KG1 (cell line): ENCODE results near the gene ATP5ME.
"Not testable (repeated sequence)": the region's sequence is repeated elsewhere in the genome, so short reads cannot be mapped to it uniquely, and the experiment has no call there.

Experiments
- DNase-seq: peaks from one replicate; lab custom pipeline; 2025; lab: John Stamatoyannopoulos, UW

The ATP5ME gene

DNA sequence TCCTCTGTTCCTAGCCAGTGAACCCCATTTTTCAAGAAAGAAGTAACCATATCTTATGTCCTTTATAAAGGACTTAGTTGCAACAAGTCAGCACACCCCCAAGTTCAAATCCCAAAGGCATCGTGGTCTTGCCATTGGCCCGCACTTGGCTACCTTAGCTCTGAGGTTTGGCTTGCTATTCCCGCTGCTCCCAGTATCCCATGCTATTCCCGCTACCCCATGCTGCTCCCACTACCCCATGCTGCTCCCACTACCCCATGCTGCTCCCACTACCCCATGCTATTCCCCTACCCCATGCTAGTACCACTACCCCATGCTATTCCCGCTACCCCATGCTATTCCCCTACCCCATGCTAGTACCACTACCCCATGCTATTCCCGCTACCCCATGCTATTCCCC, 5.9 kb downstream of the ATP5ME start:
- DNase-seq = not testable (repeated sequence)

DNA sequence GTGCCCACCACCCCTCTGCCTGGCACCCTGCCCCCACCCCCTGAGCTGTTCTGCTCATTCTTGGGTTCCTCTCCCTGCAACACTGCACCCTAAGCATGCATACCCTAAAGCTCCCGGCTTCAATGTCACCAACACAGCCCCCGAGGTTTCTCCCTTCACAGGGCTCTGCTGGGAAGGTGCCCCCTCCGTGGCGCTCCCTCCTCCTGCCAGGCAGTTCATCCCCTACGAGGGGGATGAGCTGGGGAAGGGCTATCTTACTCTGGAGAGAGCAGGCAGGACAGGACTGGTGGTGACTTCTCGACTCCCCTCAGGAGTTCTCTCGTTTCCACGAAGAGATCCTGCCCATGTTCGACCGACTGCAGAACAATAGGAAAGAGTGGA, 6.5 kb downstream of the ATP5ME start:
- DNase-seq = no peak

DNA sequence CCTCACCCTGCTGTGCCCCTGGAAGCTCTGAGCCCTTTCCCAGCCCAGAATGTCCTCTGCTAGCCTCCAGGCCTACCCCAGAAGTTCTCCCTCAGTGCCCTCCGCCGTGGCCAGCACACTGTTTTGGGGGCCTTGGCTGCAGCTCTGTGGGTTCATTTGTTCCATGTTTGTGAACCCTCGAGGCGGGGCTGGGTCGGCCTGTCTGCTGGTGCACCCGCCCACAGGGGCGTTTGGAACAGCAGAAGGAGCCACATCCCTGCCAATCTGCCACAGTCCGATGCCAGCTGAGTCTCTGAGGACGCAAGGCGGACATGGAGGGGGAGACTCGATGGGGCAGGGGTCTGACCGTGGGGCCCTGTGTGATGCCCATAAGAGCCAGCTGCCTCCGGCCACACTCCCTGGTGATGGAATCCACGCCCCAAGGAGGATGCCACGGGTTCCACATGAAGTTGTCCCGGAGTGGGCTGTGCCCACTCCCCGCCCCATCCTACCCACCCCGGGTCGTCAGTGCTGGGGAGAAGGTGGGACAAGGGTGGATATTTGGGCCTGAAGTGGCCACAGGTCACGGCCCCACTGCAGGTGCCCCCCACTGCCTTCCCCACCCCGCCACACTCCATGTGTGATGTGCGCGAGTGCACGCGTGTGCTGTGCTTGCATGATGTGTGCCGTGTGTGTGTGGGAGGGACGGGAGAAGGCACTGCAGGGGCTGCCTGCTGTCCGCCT, 7.1 kb downstream of the ATP5ME start:
- no peak for DNase-seq

DNA sequence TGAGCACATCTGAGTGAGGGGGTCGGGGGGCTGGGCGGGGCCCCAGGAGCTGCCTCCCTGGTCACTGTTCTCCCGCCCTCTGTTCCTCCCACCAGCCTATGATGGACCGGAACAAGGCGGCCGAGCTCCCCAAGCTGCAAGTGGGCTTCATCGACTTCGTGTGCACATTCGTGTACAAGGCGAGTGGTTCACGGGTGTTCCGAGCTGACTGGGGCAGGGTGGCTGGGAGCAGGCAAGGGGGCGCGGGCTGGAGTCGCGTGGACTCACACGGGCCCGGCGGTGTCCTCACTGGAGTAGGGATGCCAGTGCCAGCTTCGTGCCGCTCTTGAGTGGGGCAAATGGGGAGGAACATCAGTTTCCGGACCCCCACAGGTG, 7.7 kb downstream of the ATP5ME start:
- no peak for DNase-seq

DNA sequence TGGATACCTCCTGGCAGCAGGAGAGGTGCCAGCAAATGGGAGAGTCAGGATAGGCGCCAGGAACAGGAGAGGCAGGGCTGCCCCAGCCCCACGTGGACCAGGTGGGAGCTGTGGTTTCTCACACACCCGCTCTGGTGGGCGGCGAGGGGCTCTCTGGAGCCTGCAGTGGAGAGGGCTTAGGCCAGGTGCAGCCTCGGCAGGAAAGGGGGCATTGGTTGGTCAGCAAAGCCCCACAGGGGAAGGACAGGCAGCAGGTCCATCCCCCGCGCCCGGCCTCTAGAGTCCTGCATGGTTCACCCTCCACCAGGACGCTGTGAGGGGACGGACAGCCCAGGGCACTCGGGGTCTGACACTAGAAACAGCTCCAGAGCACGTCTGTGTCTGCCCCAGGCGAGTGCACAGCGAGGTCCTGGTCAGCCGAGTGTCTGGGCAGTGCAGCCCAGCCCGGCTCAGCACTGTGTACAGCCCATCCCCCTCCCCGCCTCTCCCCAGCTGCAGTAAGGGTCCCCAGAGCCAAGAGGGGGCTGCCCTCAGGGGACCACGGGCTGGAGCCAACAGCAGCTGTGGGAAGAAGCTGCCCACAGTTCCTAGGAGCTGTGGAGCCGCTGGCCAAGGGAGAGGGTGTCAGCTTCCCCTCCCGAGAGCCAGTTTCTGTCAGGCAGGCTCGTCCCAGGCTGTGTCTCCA, 8.2 kb downstream of the ATP5ME start:
- no peak for DNase-seq

DNA sequence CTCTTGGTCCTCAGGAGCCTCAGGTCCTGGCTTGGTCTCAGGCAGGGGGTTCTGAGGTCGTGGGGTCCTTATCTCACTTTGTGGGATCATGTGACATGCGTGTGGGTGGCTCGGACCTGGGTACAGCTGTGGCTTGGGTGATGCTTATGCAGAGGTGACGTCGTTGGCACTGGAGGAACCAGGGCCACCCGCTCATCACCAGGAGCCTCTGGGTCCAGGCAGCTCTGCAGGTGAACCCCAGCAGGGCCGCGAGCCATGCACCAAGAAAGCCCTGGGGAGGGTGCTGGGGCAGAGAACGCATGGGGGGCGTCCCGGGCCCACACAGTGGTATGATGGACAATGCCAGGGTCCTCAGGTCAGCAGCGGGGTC, 8.7 kb downstream of the ATP5ME start:
- no peak for DNase-seq

DNA sequence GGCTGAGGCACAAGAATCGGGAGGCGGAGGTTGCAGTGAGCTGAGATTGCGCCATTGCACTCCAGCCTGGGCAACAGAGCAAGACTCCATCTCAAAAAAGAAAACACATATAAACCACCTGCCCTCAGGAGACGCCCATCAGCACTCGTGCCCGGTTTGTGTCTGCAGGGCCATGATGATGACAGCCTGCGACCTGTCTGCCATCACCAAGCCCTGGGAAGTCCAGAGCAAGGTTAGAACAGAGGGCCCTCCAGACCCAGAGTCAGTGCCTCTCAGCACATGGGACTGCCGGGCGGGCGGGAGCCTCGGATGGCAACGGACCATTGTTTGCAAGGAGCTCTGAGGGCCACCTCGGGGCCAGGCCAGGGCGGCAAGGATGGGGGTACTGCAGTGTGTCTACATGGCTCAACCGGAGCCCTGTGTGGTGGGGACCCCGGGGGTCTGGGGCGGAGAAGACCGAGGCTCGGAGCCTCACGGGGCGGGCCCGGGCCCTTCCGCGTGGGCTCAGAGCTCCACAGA, 9.3 kb downstream of the ATP5ME start:
- DNase-seq = no peak

DNA sequence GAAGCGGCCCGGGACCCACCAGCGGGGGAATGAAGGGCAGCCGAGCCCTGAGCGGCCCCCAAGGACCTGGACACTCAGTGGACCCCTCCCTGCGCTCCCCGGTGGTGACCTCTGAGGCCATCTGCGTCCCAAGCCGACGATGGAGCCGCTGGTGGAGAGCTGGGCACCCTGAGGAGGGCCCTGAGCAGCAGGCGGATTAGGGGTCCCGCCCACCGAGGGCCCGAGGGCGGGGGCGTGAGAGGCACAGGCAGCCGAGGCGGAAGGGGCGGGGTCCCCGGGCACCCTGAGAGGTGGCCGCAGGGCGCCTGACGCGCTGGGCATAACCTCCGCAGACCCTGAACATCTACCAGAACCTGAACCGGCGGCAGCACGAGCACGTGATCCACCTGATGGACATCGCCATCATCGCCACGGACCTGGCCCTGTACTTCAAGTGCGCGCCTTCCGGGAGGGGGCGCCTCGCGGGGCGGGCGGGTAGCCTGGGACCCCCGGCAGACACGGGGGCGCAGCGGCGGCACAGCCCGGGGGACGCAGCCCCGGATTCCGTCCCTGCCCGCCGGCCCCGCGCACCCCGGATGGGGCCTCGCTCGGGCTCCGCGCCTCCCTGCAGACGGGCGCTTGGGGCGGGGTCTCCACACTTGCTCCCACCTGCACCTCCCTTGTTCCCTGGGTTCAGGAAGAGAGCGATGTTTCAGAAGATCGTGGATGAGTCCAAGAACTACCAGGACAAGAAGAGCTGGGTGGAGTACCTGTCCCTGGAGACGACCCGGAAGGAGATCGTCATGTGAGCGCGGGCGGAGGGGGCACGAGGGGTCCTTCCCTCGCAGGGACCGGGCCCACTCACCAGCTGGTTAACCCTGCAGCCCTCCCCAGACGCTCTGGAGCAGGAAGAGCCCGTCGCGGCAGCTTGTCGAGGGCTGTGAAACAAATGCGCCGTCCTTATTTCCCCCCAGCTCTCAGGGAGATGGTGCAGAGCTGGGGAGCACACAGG, 10.3 kb downstream of the ATP5ME start:
- DNase-seq = peak; percentile 46

DNA sequence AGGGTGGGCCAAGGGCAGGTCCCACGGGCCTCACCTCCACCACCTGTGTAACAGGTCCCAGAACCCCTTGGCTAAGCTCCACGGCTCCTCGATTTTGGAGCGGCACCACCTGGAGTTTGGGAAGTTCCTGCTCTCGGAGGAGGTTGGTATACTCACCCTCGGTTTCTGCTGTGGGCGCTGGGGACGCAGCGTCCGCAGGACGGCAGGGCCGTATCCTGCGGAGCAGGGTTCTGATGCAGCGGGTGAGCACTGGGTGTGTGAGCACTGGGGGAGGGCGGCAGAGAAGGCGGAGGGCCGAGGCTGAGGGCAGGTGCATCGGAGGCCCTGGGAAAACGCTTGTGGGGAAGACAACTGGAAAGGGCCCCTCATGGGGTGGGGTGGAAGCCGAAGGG, 11.0 kb downstream of the ATP5ME start:
- no peak for DNase-seq

DNA sequence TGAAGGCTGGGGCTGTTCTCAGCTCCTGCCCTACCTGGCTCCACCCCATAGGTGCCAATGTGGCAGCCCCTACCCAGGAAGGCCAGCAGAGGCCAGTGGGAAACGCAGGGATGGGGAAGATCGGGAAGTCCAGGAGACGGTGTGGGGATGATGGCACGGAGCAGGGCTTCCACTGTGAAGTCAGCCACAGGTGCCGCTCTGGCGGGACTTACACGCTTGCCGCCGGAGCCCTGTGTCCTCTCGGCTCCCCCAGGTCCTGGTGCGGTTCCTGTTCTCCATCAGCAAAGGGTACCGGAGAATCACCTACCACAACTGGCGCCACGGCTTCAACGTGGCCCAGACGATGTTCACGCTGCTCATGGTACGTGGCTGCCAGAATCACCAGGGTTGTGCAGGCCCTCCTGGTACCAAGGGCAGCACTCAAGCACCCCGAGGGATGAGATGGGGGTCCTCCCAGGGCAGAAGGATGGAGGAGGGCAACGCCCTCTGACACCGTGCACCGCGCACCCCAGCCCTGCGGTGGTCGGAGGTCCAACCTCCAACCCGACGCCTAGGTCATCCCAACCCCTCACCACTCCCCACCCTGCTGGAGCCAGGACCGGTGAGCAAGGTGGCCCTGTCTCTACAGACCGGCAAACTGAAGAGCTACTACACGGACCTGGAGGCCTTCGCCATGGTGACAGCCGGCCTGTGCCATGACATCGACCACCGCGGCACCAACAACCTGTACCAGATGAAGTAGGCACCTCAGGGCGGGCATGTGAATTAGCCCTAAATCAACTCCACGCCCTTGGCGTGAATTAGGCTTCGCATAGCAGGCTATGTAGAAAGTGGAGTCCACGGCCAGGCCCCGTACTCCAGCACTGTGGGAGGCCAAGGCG, 12.0 kb downstream of the ATP5ME start:
- DNase-seq = no peak

DNA sequence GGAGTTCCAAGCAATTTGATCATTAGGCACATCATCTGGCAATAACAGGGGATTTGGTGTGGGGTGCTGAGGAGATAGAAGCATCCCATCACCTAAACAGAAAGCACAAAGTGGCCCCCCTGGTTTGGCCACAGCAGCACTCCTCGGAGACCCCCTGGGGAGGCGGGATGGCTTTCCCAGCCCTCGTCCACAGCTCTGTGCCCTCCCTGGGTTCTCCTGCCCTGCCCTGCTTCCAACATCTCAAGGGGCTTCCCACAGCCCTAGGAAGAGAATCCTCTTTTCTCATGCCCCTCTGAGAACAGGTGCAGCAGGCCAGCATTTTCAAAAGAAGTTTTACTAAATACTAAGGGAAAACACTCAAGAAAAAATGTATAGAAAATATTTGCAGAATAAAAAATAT, 12.8 kb downstream of the ATP5ME start:
- no peak for DNase-seq

DNA sequence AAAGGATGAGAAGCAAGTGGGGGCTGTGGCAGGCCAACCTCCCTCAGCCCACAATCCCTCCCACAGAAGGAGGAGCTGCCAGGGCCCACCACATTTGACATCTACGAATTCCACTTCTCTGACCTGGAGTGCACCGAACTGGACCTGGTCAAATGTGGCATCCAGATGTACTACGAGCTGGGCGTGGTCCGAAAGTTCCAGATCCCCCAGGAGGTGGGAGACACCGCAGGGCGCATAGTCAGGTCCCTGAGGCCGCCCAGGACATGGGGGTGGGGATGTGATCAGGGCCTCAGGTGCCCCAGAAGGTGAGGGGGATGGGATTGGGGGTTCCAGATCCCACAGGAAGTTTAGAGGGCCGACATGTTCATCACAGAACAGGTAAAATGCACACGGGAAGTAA, 13.7 kb downstream of the ATP5ME start:
- no peak for DNase-seq

DNA sequence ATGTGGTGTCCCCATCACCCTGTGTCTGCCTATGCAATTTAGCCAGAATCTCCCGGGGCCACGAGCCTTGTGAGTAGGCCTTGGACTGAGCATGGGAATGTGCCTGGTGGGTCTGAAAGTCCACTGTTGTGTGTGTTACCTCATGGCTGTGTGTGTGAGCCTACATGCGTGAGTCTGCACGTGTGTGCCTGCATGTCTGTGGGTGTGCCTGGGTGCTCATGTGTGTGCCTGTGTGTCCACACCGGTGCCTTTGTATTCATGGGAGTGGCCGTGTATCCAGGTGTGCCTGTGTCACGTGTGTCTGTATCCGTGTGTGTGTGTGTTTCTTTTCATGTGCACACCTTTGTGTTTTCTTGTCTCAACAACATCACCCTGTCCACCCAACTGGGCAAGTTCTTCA, 14.2 kb downstream of the ATP5ME start:
- DNase-seq = no peak

DNA sequence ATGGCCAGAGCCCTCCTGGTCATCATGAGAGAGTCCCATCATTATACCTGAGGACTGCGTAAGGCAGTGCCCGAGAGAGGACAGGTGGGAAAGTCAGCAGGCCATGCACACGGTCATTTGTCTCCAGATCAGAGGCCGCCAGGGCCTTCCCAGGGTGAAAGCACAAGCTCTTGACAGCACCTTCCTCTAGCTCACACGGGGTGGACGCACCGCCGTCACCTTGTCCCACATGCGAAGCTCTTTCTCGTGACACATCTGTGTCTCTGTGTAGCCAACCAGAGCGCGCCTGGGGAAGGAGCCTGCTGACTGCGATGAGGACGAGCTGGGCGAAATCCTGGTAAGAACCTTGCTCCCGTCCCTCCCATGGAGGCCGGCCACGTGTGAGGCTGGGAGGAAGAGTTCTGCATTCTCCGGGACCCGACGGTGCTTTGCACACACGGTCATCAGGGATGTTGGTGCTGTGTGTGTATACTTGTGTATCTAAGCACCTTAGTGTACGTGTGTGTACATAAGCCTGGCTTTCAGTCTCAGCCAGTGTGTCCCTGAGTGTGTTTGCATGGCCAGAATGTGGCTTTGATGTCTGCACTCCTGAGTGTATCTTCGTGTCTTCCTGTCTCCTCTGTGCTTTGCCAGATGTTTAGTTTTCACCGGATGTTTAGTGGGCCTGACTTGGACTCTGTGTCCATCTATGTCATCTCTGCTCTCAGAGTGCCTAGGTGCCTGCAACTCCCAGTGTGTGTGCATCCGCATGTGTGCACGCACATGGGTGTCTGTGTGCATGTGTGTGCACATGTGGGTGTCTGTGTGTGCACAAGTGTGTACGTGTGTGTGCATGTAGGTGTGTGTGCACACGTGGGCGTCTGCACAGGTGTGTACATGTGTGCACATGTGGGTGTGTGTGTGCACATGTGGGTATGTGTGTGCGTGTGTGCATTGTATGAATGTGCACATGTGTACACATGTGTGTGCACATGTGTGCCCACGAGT, 15.1 kb downstream of the ATP5ME start:
- DNase-seq = no peak

DNA sequence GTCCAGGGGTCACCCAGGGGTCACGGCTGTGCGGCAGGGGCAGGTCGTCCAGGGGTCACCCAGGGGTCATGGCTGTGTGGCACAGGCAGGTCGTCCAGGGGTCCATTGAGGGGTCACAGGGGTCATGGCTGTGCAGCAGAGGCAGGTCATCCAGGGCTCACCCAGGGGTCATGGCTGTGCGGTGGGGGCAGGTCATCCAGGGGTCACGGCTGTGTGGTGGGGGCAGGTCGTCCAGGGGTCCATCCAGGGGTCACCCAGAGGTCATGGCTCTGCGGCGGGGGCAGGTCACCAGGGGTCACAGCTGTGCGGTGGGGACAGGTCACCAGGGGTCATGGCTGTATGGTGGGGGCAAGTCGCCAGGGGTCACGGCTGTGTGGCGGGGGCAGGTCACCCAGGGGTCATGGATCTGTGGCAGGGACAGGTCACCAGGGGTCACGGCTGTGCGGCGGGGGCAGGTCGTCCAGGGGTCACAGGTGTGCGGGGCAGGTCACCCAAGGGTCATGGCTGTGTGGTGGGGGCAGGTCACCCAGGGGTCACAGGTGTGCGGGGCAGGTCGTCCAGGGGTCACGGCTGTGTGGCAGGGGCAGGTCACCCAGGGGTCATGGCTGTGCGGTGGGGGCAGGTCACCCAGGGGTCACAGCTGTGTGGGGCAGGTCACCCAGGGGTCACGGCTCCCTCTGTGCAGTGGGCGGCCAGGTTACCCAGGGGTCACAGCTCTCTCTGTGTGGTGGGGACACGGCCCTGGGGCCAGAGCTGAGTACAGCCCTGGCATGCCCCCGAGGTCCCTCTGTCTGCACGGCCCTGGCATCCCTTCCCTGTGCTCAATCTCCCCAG, 16.0 kb downstream of the ATP5ME start:
- DNase-seq = no peak

DNA sequence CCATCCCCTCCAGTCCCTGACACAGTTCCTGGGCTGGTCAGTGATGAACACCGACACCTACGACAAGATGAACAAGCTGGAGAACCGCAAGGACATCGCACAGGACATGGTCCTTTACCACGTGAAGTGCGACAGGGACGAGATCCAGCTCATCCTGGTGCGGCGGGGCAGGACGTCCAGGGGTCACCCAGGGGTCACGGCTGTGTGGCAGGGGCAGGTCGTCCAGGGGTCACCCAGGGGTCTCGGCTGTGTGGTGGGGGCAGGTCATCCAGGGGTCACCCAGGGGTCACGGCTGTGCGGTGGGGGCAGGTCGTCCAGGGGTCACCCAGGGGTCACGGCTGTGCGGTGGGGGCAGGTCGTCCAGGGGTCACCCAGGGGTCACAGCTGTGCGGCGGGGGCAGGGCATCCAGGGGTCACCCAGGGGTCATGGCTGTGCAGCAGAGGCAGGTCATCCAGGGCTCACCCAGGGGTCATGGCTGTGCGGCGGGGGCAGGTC, 16.7 kb downstream of the ATP5ME start:
- DNase-seq = no peak

DNA sequence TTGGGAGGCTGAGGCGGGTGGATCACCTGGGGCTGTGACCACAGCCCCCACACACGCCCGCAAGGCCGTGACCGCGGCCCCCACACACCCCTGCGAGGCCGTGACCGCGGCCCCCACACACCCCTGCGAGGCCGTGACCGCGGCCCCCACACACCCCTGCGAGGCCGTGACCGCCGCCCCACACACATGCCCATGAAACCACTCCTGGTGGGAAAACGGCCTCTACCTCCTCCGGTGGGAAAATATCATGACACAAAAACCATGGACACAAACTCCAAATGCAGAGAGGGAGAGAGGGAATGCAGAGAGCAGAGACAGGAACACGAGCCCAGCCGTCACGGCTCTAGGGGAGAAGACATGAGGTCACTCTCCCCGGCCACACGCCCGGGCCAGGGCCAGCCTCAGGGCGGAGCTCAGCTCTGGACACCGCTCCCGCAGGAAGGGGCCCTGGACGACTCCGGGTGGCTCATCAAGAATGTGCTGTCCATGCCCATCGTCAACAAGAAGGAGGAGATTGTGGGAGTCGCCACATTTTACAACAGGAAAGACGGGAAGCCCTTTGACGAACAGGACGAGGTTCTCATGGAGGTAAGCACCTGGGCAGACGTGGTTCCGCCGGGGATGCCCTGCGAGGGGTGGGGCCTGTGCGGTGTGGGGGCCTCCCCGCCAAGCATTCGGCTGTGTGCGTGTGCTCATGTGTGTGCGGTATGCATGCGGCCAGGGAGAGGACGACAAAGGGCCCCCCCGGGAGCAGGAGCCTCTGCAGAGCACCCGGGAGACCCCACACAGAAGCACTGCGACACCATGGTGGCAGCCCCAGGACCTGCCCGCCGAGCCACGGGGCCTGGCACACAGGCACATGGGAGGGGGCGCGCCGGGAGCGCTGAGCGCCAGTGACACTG, 17.4 kb downstream of the ATP5ME start:
- DNase-seq = no peak

DNA sequence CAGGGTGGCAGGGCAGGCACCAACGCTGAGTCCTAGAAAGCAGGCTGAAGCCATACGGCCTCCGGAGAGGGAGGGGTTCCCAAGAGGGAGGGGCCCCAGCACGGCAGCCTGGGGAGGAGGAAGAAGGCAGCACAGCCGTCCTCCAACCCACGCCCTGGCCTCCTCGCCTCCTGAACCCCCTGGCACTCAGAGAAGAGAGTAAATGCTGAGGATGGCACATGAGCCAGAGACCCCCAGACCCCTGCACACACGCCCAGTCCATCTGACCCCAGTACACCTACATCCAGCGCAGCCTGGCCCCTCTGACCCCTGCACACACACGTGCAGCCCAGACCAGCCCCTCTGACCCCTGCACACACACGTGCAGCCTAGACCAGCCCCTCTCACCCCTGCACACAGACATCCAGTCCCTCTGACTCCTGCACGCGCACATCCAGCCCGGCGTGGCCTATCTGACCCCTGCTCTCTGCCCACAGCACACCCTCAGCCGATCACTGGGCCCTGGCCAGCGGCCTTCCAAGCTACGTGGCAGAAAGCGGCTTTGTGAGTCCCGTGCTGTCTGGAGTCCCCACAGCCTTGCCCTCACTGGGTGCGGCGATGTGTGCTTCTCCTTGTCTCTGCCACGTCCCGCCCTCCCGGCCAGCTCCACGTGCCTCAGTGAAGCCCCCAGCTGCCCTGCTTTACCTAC, 18.5 kb downstream of the ATP5ME start:
- no peak for DNase-seq
